BLaER1 treated with 17β-estradiol and CSF1 and Interleukin-3, amounts not matched to agents 10 nM and 100 nM (cell line): ENCODE results near the gene GAS7.

Experiments used
- H3K27ac ChIP-seq, 11 experiments: shearing (Covaris generic); formaldehyde crosslinking; 2 replicates each; pipeline ENCODE4 v1.8.1; 2022
- H3K27me3 ChIP-seq, 11 experiments: shearing (Covaris generic); formaldehyde crosslinking; 2 replicates each; pipeline ENCODE4 v1.8.1; 2022
- H3K36me3 ChIP-seq, 11 experiments: shearing (Covaris generic); formaldehyde crosslinking; 2 replicates each; pipeline ENCODE4 v1.8.1; 2022
- H3K4me1 ChIP-seq, 10 experiments: shearing (Covaris generic); formaldehyde crosslinking; 2 replicates each; pipeline ENCODE4 v1.8.1; 2022
- H3K4me2 ChIP-seq, 11 experiments: shearing (Covaris generic); formaldehyde crosslinking; 2 replicates each; pipeline ENCODE4 v1.8.1; 2022
- H3K4me3 ChIP-seq, 10 experiments: shearing (Covaris generic); formaldehyde crosslinking; 2 replicates each; pipeline ENCODE4 v1.8.1; 2022
- H3K9ac ChIP-seq, 11 experiments: shearing (Covaris generic); formaldehyde crosslinking; 2 replicates each; pipeline ENCODE4 v1.8.1; 2022
- H3K9me3 ChIP-seq, 11 experiments: shearing (Covaris generic); formaldehyde crosslinking; replicated peaks in 1 of 11; 2 replicates each; pipeline ENCODE4 v1.8.1; 2022
- H4K20me1 ChIP-seq, 11 experiments: shearing (Covaris generic); formaldehyde crosslinking; 2 replicates each; pipeline ENCODE4 v1.8.1; 2022
- Cebpa-rat ChIP-seq, 11 experiments: shearing (Covaris generic); IDR thresholded peaks; 2 replicates each; pipeline ENCODE4 v1.8.1; 2022

Gene GAS7

DNA sequence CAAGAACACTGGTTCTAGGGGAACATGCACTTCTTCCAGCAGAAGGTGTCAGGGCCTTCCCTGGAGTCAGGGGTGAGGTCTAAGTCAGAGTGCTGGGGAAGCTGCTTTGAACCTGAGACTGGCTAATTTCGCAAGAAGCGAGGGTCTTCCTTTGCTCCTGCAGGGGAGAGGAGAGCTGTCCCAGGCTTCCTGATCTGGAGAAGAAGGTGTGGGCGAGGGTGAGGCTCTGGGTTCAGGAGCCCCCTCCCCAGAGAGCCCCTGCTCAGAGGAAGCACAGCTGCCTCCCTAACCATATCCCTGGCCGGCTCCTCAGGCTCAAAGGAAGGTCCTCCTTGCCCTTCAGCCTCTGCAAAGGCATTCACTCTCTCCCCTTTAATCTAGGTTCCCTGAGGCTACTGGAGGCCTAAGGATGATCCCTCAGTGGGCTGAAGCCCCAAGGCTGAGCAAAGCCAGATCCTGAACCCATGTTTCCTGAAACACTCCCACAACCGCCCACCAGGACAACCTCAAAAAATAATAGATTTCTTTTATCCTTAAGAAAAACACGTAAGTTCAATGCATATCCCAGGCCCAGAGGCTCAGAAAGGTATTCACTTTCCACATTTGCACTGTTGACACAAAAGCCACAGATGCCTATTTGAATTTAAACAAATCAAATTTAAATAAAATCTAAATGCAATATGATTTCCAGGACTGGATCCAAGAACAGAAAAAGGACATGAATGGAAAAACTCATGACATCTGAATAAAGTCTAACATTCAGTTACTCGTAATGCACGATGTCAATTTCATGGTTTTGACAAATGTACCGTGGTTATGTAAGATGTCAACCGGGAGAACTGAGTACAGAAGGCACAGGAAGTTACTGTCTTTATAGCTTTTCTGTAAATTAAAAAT lies 221.9 kb downstream of the GAS7 start:
- H3K9ac ChIP-seq = peak overlapping the region in 5 of 11 experiments; percentile 7 to 32 (median 25); a peak in 4 of 22 replicates
- H3K4me2 ChIP-seq = peak overlapping the region; percentile 17 to 78 (median 46); a peak in 21 of 22 replicates
- peaks cover 24 to 91% (median 66%) of the 10 kb centered on the region in 11 experiments for H3K36me3 ChIP-seq
- H3K27me3 ChIP-seq = no peaks in the 10 kb centered on the region
- no peaks in the 10 kb centered on the region for H3K9me3 ChIP-seq
- no peak overlapping the region for H3K4me3 ChIP-seq
- peak overlapping the region in 8 of 11 experiments; percentile 20 to 99 (median 42); a peak in 10 of 22 replicates for H3K27ac ChIP-seq
- peaks cover 70 to 100% (median 97%) of the 10 kb centered on the region in 10 experiments for H3K4me1 ChIP-seq
- H4K20me1 ChIP-seq = peaks cover 9 to 100% (median 97%) of the 10 kb centered on the region in 11 experiments; a peak in 20 of 22 replicates
- TF ChIP-seq Cebpa-rat (IDR thresholded peaks at IDR 0.05) = no peak

DNA sequence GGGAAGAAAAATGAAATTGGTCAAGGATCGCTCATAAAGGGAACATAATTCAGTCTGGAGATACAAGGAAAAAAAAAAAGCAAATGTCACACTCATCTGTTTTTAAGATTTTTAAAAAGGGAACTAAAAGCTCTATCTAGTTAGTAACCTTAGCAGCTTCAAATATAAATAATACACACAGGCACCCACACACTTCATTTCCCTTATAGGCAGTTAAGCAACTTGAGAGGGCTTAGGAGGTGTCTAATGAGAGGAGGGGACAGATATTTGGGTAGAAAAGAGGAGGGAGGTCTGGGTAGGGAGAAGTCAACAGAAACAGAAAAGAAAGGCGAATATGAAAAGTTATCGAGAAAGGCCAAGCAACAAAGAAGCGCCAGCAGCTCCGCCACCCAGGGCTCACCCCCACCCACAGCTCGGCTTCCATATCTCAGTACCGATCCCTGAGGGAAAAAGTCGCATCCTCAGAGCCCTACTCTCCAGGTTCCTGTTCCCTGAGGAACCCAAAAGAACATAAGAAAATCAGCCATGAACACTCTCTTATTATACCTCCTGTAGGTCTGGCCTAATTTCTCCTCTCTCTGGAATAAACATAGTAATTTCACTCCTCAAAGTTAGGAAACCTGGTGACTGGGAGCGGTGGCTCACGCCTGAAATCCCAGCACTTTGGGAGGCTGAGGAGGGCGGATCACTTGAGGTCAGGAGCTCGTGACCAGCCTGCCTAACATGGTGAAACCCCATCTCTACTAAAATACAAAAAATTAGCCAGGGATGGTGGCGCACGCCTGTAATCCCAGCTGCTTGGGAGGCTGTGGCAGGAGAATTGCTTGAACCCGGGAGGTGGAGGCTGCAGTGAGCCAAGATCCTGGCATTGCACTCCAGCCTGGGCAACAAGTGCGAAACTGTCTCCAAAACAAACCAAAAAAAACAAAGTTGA lies 223.7 kb downstream of the GAS7 start:
- no peaks in the 10 kb centered on the region for H3K9me3 ChIP-seq
- TF ChIP-seq Cebpa-rat (IDR thresholded peaks at IDR 0.05) = peak in 1 of 11 experiments; percentile 30; a peak in 1 of 22 replicates
- H3K4me1 ChIP-seq = peaks cover 78 to 100% (median 98%) of the 10 kb centered on the region in 10 experiments
- H3K9ac ChIP-seq = peak overlapping the region in 8 of 11 experiments; percentile 28 to 91 (median 52); a peak in 14 of 22 replicates
- peak overlapping the region; percentile 16 to 99 (median 53); a peak in 19 of 22 replicates for H3K27ac ChIP-seq
- H4K20me1 ChIP-seq = peaks cover 9 to 100% (median 94%) of the 10 kb centered on the region in 11 experiments; a peak in 20 of 22 replicates
- H3K36me3 ChIP-seq = peaks cover 10 to 91% (median 65%) of the 10 kb centered on the region in 11 experiments
- H3K4me3 ChIP-seq = no peak overlapping the region; a peak in 1 of 20 replicates
- peak overlapping the region; percentile 32 to 87 (median 58) for H3K4me2 ChIP-seq
- H3K27me3 ChIP-seq = no peaks in the 10 kb centered on the region

- Histone ChIP-seq H3K27me3 (no peaks in the 10 kb centered on the region), H3K36me3 (peaks cover 13 to 91% (median 65%) of the 10 kb centered on the region in 11 experiments), H3K4me1 (peaks cover 78 to 100% (median 98%) of the 10 kb centered on the region in 10 experiments), H4K20me1 (peaks cover 5 to 100% (median 94%) of the 10 kb centered on the region in 11 experiments; a peak in 20 of 22 replicates), H3K27ac (peak overlapping the region; percentile 11 to 99 (median 53); a peak in 19 of 22 replicates), H3K4me3 (no peak overlapping the region), H3K9ac (peak overlapping the region in 8 of 11 experiments; percentile 13 to 91 (median 50); a peak in 14 of 22 replicates), H3K4me2 (peak overlapping the region; percentile 32 to 87 (median 58)), H3K9me3 (no peaks in the 10 kb centered on the region)
- TF ChIP-seq Cebpa-rat (IDR thresholded peaks at IDR 0.05) = no peak
These were observed 224.5 kb downstream of the GAS7 start for GRCh38 chr17:9973669-9974447.

- H3K27me3 ChIP-seq = no peaks in the 10 kb centered on the region
- peak overlapping the region; percentile 5 to 80 (median 41); a peak in 18 of 22 replicates for H3K4me2 ChIP-seq
- H3K9me3 ChIP-seq = no peaks in the 10 kb centered on the region
- peak overlapping the region in 7 of 11 experiments; percentile 15 to 96 (median 32); a peak in 7 of 22 replicates for H3K27ac ChIP-seq
- H3K4me1 ChIP-seq = peaks cover 89 to 100% (median 99%) of the 10 kb centered on the region in 10 experiments
- H3K9ac ChIP-seq = peak overlapping the region in 8 of 11 experiments; percentile 11 to 50 (median 28); a peak in 6 of 22 replicates
- TF ChIP-seq Cebpa-rat (IDR thresholded peaks at IDR 0.05) = no peak
- H4K20me1 ChIP-seq = peaks cover 5 to 100% (median 97%) of the 10 kb centered on the region in 11 experiments; a peak in 20 of 22 replicates
- H3K4me3 ChIP-seq = no peak overlapping the region
- peaks cover 10 to 93% (median 72%) of the 10 kb centered on the region in 11 experiments for H3K36me3 ChIP-seq
These were observed 226.4 kb downstream of the GAS7 start for GRCh38 chr17:9971991-9972390.

DNA sequence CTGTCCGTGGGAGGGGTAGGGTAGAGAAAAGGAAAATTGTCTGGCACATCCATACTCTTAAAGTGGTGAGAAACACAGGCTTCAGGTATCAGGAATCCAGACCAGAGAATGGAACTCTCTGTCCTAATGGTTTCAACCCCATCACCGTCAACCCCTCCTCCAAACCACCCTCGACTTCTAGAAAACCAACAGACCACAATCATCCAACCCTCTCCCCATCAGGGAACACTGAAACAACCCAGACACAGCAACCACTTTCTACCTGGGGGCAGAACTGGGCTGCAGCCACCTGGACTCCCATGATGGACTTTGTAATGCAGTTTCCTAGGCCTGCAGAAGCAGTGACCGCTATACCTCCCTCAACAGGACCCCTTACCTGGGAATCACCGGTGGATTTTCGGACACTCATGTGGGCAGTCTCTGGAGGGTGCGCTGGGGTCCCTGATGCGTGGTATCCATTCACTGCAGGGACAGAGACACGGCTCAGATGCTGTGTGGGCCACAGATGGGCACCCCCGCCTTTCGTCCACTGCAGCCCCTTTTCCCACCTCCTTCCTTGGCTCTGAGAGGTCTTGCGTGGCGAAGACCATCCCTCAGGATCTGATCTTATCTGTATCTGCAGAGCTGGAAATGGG lies 229.0 kb downstream of the GAS7 start:
- Histone ChIP-seq H3K27ac (peak overlapping the region in 7 of 11 experiments; percentile 1 to 41 (median 16); a peak in 8 of 22 replicates), H3K4me1 (peaks cover 82 to 95% (median 87%) of the 10 kb centered on the region in 10 experiments), H3K9ac (peak overlapping the region in 2 of 11 experiments; percentile 9 to 18; a peak in 2 of 22 replicates), H3K9me3 (peaks cover 0 to 6% (median 0%) of the 10 kb centered on the region in 11 experiments; a peak in 2 of 22 replicates), H3K27me3 (no peaks in the 10 kb centered on the region), H3K4me3 (no peak overlapping the region), H3K36me3 (peaks cover 13 to 94% (median 79%) of the 10 kb centered on the region in 11 experiments), H3K4me2 (peak overlapping the region; percentile 31 to 73 (median 61)), H4K20me1 (peaks cover 5 to 97% (median 93%) of the 10 kb centered on the region in 11 experiments; a peak in 20 of 22 replicates)
- TF ChIP-seq Cebpa-rat (IDR thresholded peaks at IDR 0.05) = no peak

- H3K27ac ChIP-seq = peak overlapping the region in 8 of 11 experiments; percentile 1 to 67 (median 40); a peak in 5 of 22 replicates
- H3K27me3 ChIP-seq = no peaks in the 10 kb centered on the region
- peaks cover 13 to 94% (median 81%) of the 10 kb centered on the region in 11 experiments for H3K36me3 ChIP-seq
- peaks cover 76 to 93% (median 84%) of the 10 kb centered on the region in 10 experiments for H3K4me1 ChIP-seq
- H4K20me1 ChIP-seq = peaks cover 5 to 97% (median 93%) of the 10 kb centered on the region in 11 experiments; a peak in 20 of 22 replicates
- peaks cover 0 to 6% (median 0%) of the 10 kb centered on the region in 11 experiments; a peak in 2 of 22 replicates for H3K9me3 ChIP-seq
- peak overlapping the region in 1 of 11 experiments; percentile 58; a peak in 2 of 22 replicates for H3K9ac ChIP-seq
- peak overlapping the region; percentile 31 to 73 (median 61); a peak in 21 of 22 replicates for H3K4me2 ChIP-seq
- H3K4me3 ChIP-seq = no peak overlapping the region
- TF ChIP-seq Cebpa-rat (IDR thresholded peaks at IDR 0.05) = no peak
These were observed 229.5 kb downstream of the GAS7 start for GRCh38 chr17:9968881-9969280.

GRCh38 chr17:9968008-9968407 lies 230.4 kb downstream of the GAS7 start:
- H3K4me1 ChIP-seq = peaks cover 70 to 84% (median 76%) of the 10 kb centered on the region in 10 experiments
- peak overlapping the region; percentile 28 to 73 (median 61); a peak in 21 of 22 replicates for H3K4me2 ChIP-seq
- no peak for TF ChIP-seq Cebpa-rat (IDR thresholded peaks at IDR 0.05)
- H4K20me1 ChIP-seq = peaks cover 5 to 100% (median 93%) of the 10 kb centered on the region in 11 experiments; a peak in 20 of 22 replicates
- peak overlapping the region; percentile 8 to 67 (median 55); a peak in 21 of 22 replicates for H3K27ac ChIP-seq
- peaks cover 13 to 94% (median 86%) of the 10 kb centered on the region in 11 experiments for H3K36me3 ChIP-seq
- H3K4me3 ChIP-seq = no peak overlapping the region
- H3K9ac ChIP-seq = peak overlapping the region; percentile 11 to 58 (median 22); a peak in 14 of 22 replicates
- peaks cover 0 to 6% (median 0%) of the 10 kb centered on the region in 11 experiments; a peak in 2 of 22 replicates for H3K9me3 ChIP-seq
- no peaks in the 10 kb centered on the region for H3K27me3 ChIP-seq
